ENCODE measurements around the gene CRMP1.
"Not testable (repeated sequence)": the region's sequence is repeated elsewhere in the genome, so short reads cannot be mapped to it uniquely, and the experiment has no call there.

CRMP1 gene

DNA sequence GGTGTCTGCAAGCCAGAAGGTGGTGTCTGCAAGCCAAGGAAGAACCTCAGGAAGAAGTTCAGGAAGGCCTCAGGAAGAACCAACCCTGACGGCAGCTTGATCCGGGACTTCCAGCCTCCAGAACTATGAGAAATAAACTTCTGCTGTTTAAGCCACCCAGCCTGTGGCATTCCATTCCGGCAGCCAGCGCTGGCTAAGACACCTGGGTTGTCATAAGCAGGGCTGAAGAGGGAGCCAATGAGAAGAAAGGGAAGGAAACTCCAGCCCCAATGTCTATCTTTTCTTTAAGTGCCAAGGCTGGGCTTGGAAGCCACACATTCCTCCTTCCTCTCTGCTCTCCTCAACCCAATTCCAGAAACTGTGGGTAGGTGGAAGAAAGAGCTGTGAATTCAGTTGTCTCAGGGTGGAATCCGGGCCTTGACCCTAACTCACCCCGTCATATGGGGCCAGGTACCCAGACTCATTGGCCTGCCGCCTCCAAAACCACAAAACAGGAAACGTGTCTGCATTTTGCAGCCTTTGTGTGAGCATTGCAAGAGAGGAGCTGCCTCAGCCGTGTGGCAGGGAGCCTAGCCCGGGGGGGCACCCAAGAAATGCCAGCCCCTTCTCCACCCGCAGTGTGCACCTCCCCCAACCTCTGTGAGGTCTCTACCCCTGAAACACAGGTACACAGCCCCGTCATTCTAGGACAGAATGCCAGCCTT lies 26.8 kb downstream of the CRMP1 start:
- TF ChIP-seq, protein P1, sequence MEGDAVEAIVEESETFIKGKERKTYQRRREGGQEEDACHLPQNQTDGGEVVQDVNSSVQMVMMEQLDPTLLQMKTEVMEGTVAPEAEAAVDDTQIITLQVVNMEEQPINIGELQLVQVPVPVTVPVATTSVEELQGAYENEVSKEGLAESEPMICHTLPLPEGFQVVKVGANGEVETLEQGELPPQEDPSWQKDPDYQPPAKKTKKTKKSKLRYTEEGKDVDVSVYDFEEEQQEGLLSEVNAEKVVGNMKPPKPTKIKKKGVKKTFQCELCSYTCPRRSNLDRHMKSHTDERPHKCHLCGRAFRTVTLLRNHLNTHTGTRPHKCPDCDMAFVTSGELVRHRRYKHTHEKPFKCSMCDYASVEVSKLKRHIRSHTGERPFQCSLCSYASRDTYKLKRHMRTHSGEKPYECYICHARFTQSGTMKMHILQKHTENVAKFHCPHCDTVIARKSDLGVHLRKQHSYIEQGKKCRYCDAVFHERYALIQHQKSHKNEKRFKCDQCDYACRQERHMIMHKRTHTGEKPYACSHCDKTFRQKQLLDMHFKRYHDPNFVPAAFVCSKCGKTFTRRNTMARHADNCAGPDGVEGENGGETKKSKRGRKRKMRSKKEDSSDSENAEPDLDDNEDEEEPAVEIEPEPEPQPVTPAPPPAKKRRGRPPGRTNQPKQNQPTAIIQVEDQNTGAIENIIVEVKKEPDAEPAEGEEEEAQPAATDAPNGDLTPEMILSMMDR (conservative IDR thresholded peaks at IDR 0.05): no peak
- no peak overlapping the region for H3K27ac ChIP-seq

DNA sequence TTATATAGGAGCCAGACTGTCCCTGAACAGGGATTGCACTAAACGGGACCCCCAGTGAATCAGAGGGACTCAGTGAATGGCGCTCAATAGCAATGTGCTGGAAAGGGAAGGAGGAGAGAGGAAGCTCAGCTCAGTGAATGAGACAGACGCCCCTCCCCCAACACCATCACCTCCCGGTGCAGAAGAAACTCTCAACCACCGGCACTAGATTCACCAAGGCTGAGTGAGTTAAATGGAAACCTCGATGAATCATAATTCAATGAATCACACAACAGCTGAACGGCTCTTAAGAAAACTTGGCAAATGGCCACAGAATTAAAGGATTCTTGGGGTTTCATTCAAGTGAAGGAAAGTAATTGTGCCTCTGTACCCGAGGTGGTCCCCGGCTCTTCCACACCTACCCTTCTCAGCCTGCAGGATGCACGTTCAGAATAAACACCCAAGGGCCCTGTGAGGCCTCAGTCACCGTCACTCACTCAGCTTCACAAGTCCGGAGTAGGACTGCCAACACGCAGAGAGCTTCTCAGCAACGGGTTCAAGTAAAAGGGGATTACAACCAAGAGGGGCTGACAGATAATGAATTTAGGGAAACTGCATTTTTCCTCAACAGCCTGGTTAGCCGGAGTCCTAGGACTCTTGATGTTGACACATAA lies 29.3 kb downstream of the CRMP1 start:
- TF ChIP-seq, protein P1 (conservative IDR thresholded peaks at IDR 0.05): no peak
- no peak overlapping the region for H3K27ac ChIP-seq

DNA sequence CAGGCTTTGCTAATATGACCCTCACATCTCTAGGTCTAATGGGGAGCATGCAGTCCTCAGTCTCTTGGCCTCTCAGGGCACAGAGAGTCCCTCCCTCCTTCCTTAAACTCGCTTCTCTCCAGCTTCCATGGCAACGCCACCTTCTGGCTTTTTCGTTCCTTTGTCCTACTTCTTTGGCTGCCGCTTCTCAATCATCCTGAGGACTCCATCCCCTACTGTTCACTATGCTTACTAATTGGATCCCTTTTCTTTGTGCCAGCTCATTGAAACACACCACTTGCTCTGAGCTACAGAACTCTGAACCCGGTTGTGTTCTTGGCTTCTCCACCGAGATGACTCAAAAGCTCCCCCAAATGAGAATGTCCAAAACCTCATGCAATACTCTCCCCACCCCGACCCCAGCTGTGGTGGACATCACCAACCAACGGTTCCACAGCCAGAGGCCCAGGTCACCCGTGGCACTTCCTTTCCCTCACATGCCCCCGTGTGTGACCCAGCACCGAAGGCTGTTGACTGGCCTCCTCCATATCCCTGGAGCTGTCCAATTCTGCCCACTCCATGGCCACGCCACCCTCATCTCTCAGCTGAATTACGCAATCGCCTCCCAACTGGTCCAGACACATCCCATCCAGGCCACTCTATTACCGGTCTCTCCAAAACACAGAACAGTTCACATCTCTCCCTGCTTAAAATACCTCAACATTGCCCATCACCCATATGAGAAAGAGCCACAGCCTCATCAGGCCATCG lies 34.7 kb downstream of the CRMP1 start:
- TF ChIP-seq, protein P1 (conservative IDR thresholded peaks at IDR 0.05): no peak
- H3K27ac ChIP-seq: no peak overlapping the region

DNA sequence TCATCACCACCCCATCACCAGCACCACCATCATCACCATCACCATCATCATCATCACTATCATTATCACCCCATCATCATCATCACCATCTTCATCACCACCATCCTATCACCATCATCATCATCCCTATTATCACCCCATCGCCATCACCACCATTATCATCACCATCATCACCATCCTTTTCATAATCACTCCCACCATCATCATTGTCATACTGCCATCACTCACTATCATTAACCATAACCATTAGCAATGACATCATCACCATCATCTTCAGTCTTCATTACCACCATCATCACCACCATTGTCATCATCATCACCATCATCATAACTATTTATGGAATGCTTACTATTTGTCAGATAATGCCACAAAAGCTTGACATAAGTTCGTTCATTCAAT lies 35.7 kb downstream of the CRMP1 start:
- H3K27ac ChIP-seq: no peak overlapping the region
- TF ChIP-seq, protein P1 (conservative IDR thresholded peaks at IDR 0.05): no peak

DNA sequence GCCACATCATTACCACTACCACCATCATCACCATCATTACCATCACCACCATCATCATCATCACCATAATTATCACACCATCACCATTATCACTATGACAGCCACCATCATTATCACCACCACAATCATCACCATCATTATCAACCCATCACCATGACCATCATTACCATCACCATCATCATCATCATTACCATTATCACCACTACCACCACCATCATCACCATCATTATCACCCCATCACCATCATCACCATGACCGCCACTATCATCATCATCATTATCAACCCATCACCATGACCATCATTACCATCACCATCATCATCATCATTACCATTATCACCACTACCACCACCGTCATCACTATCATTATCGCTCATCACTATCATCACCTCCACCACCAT lies 36.5 kb downstream of the CRMP1 start:
- H3K27ac ChIP-seq: not testable (repeated sequence)

DNA sequence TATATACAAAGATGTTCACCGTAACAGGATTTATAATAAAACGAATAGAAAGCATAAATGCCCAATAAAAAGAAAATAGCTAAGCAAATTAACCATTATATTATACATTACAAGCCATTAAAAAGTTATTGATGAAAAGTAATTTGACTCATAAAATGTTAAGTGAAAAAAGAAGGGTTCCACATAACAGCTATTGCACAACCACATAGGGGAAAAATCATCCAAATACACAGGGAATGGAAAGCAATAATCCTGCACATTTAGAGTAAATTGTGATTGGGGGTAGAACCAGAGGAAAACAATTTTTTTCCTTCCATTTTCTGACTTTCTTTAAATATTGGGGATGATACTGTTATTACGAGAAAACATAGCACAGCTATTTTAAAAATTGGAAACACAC lies 38.0 kb downstream of the CRMP1 start:
- TF ChIP-seq, protein P1 (conservative IDR thresholded peaks at IDR 0.05): no peak
- no peak overlapping the region for H3K27ac ChIP-seq

DNA sequence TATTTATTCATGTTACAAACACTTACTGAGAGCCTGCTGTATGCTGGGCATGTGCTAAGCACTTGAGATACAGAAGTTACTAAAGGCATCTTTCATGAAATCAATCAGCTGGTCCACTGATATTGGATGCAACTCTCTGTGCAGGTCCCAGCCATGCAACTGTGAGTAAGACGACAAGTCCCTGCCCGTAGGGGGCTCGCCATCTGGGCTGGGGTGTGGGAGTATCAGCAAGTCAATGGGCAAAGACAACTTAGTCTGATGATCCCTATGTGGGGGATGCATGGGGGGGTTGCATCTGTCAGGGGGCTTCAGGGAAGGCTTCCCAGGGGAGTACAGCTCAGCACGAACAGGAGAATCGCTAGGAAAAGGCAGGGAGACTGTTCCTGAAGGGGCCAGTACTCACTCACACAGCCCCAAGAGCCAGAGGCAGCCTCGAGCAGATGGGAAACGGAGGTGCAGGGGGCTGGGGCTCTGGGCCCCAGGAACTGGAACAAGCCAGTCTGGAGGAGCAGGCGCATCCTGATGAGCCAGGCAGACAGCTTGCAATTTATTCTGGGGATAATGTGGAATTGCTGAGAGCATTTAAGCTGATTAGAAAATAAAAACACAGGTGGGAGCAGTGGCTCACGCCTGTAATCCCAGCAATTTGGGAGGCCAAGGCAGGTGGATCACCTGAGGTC lies 40.2 kb downstream of the CRMP1 start:
- TF ChIP-seq, protein P1 (conservative IDR thresholded peaks at IDR 0.05): no peak

More for the DNA sequence above, 40.2 kb downstream of the CRMP1 start:
- H3K27ac ChIP-seq: no peak overlapping the region

Data from VCaP (cell line).